Fibroblast of lung (primary cell): ENCODE data around the gene SEMG2. TPM values are rescaled to one million over a fixed set of nuclear protein-coding genes. Genes with fewer than 3 reads are reported as not detected.

Experiments used
- DNase-seq, 2 donors: peaks; one replicate each; pipeline versions ENCODE4 v3.0.0 to v3.0.0-alpha.2; 2010; ENCODE audit warnings: low read depth in 2 of 2
- H2AFZ ChIP-seq: 2 replicates; pipeline ENCODE4 v1.5.1; 2012; ENCODE audit warnings: low read length, control low read depth, inconsistent platforms
- H3K27ac ChIP-seq: 2 replicates; pipeline ENCODE4 v1.5.1; 2011; ENCODE audit warnings: low read length, control low read depth; ENCODE audit not compliant: insufficient read depth
- H3K27me3 ChIP-seq: 2 replicates; pipeline ENCODE4 v1.5.1; 2011; ENCODE audit warnings: mild to moderate bottlenecking, low read length; ENCODE audit not compliant: control insufficient read depth, insufficient read depth
- H3K36me3 ChIP-seq: 2 replicates; pipeline ENCODE4 v1.5.1; 2011; ENCODE audit warnings: low read length; ENCODE audit not compliant: control insufficient read depth, insufficient read depth
- H3K4me1 ChIP-seq: 2 replicates; pipeline ENCODE4 v1.5.1; 2011; ENCODE audit warnings: low read length; ENCODE audit not compliant: control insufficient read depth, insufficient read depth; ENCODE audit errors: extremely low read depth
- H3K4me2 ChIP-seq: 2 replicates; pipeline ENCODE4 v1.5.1; 2011; ENCODE audit warnings: low read length, control low read depth; ENCODE audit not compliant: insufficient read depth; ENCODE audit errors: extremely low read depth
- H3K4me3 ChIP-seq, 4 experiments: fragments of 200-600 bp in 1 of 4; sonication (generic) in 1 of 4; replicated peaks in 1 of 4; 2 replicates each; pipeline ENCODE4 v1.5.1; 2011 to 2016; ENCODE audit warnings: low read length in 4 of 4, low read depth in 3 of 4, mild to moderate bottlenecking in 3 of 4, control low read depth in 2 of 4, inconsistent platforms in 1 of 4, mixed read lengths in 1 of 4; ENCODE audit not compliant: insufficient read depth in 1 of 4; ENCODE audit errors: control extremely low read depth in 1 of 4
- H3K79me2 ChIP-seq: 2 replicates; pipeline ENCODE4 v1.5.1; 2012; ENCODE audit warnings: mild to moderate bottlenecking, low read length, inconsistent platforms; ENCODE audit not compliant: control insufficient read depth, insufficient read depth
- H3K9ac ChIP-seq: 2 replicates; pipeline ENCODE4 v1.5.1; 2011; ENCODE audit warnings: mild to moderate bottlenecking, low read length, control low read depth; ENCODE audit not compliant: insufficient read depth
- H3K9me3 ChIP-seq: 2 replicates; pipeline ENCODE4 v1.5.1; 2012; ENCODE audit warnings: low read depth, low read length; ENCODE audit not compliant: control insufficient read depth, insufficient read depth
- H4K20me1 ChIP-seq: 2 replicates; pipeline ENCODE4 v1.5.1; 2011; ENCODE audit warnings: low read length; ENCODE audit not compliant: control insufficient read depth, insufficient read depth; ENCODE audit errors: extremely low read depth
- CTCF ChIP-seq, 2 donors: IDR thresholded peaks in 1 of 2; conservative IDR thresholded peaks in 1 of 2; 1 replicate in 1 of 2; 2 replicates in 1 of 2; pipeline ENCODE4 v1.5.1; 2011 to 2012; ENCODE audit warnings: low read length in 2 of 2, control low read depth in 1 of 2, inconsistent platforms in 1 of 2, low read depth in 1 of 2, mild to moderate bottlenecking in 1 of 2
- EZH2 ChIP-seq: IDR thresholded peaks from 2 replicates; pipeline ENCODE4 v1.5.1; 2012; ENCODE audit warnings: low read length, control low read depth, mild to moderate bottlenecking; ENCODE audit errors: missing control alignments
- polyA plus RNA-seq, 2 donors: library from polyadenylated mRNA; depleted of rRNA in 1 of 2; stranded (reverse) in 1 of 2; unstranded in 1 of 2; fragments of >200 nt; gene quantifications; 2 replicates each; pipeline ENCODE4 v1.2.1, GENCODE V29; 2011 to 2012; ENCODE audit warnings: missing spikeins in 1 of 2
- total RNA-seq: library from RNA; depleted of rRNA; stranded (reverse); fragments of >200 nt; gene quantifications from 2 replicates; pipeline ENCODE4 v1.2.1, GENCODE V29; 2014

Gene SEMG2
- total and polyA plus RNA-seq, 2 donors (not counting 1 experiment from before 2014, with no cell fraction given), result not detected

GRCh38 chr20:45257161-45257560 lies 36.0 kb downstream of the SEMG2 start:
- H3K79me2 ChIP-seq, result no peaks in the 10 kb centered on the region
- no peak overlapping the region for H3K4me3 ChIP-seq
- H3K27ac ChIP-seq, result no peak overlapping the region
- H3K4me2 ChIP-seq, result no peak overlapping the region
- H2AFZ ChIP-seq, result no peak overlapping the region
- no peak overlapping the region for H3K9ac ChIP-seq
- H3K27me3 ChIP-seq, result peaks cover 3% of the 10 kb centered on the region
- H4K20me1 ChIP-seq, result no peaks in the 10 kb centered on the region
- no peaks in the 10 kb centered on the region for H3K4me1 ChIP-seq
- TF ChIP-seq CTCF (conservative IDR thresholded peaks at IDR 0.05 in 1 of 2, IDR thresholded peaks at IDR 0.05 in 1 of 2; ENCODE audit: low read depth in 1 of 2, low read length in 2 of 2) (no peak), EZH2 (no peak)
- no peak for DNase-seq
- H3K9me3 ChIP-seq, result no peaks in the 10 kb centered on the region
- H3K36me3 ChIP-seq, result no peaks in the 10 kb centered on the region

- H4K20me1 ChIP-seq, result no peaks in the 10 kb centered on the region
- no peak for DNase-seq
- no peak overlapping the region for H3K9ac ChIP-seq
- no peak overlapping the region for H3K4me3 ChIP-seq
- H3K79me2 ChIP-seq, result no peaks in the 10 kb centered on the region
- H3K4me1 ChIP-seq, result no peaks in the 10 kb centered on the region
- H3K9me3 ChIP-seq, result no peaks in the 10 kb centered on the region
- no peak overlapping the region for H3K27ac ChIP-seq
- no peak for TF ChIP-seq EZH2
- TF ChIP-seq CTCF (conservative IDR thresholded peaks at IDR 0.05 in 1 of 2, IDR thresholded peaks at IDR 0.05 in 1 of 2; ENCODE audit: low read depth in 1 of 2, low read length in 2 of 2), result no peak
- H3K4me2 ChIP-seq, result no peak overlapping the region
- no peaks in the 10 kb centered on the region for H3K36me3 ChIP-seq
- no peak overlapping the region for H2AFZ ChIP-seq
- H3K27me3 ChIP-seq, result peaks cover 2% of the 10 kb centered on the region
These were observed 36.5 kb downstream of the SEMG2 start for GRCh38 chr20:45257711-45258110.

- no peak for TF ChIP-seq EZH2
- no peak for TF ChIP-seq CTCF (conservative IDR thresholded peaks at IDR 0.05 in 1 of 2, IDR thresholded peaks at IDR 0.05 in 1 of 2; ENCODE audit: low read depth in 1 of 2, low read length in 2 of 2)
These were observed 37.1 kb downstream of the SEMG2 start for GRCh38 chr20:45258259-45258658.

More at GRCh38 chr20:45258259-45258658, 37.1 kb downstream of the SEMG2 start:
- H3K27me3 ChIP-seq, result peaks cover 2% of the 10 kb centered on the region
- no peaks in the 10 kb centered on the region for H3K36me3 ChIP-seq
- H3K4me3 ChIP-seq, result no peak overlapping the region
- no peak for DNase-seq
- no peaks in the 10 kb centered on the region for H4K20me1 ChIP-seq
- H3K27ac ChIP-seq, result no peak overlapping the region
- H3K9me3 ChIP-seq, result no peaks in the 10 kb centered on the region
- no peaks in the 10 kb centered on the region for H3K79me2 ChIP-seq
- no peak overlapping the region for H2AFZ ChIP-seq
- H3K4me1 ChIP-seq, result no peaks in the 10 kb centered on the region
- no peak overlapping the region for H3K9ac ChIP-seq
- no peak overlapping the region for H3K4me2 ChIP-seq
